ENCODE measurements around the gene GABARAP.

Gene GABARAP

GRCh38 chr17:7241090-7241733 is 1.0 kb downstream of the GABARAP start:
- in situ Hi-C loops (cut with HindIII; ENCODE audit: low sequenced_read_pairs) = no loop called here

GRCh38 chr17:7240375-7240774 is 1.9 kb downstream of the GABARAP start:
- in situ Hi-C loops (cut with HindIII; ENCODE audit: low sequenced_read_pairs) = no loop called here

GRCh38 chr17:7239091-7240027 is 2.9 kb downstream of the GABARAP start, which contains the start of gene PHF23:
Gene PHF23 (minus strand): TSS chr17:7239457. CDS start chr17:7239279, 178 bp downstream.
- in situ Hi-C loops (cut with HindIII; ENCODE audit: low sequenced_read_pairs) = no loop called here

GRCh38 chr17:7238420-7239090 is 3.7 kb downstream of the GABARAP start:
- in situ Hi-C loops (cut with HindIII; ENCODE audit: low sequenced_read_pairs) = no loop called here

- in situ Hi-C loops (cut with HindIII; ENCODE audit: low sequenced_read_pairs) = no loop called here
These were observed 4.4 kb downstream of the GABARAP start for GRCh38 chr17:7237761-7238419.

GRCh38 chr17:7237266-7237760 is 4.9 kb downstream of the GABARAP start:
- in situ Hi-C loops (cut with HindIII; ENCODE audit: low sequenced_read_pairs) = no loop called here

GRCh38 chr17:7236808-7237207 is 5.4 kb downstream of the GABARAP start:
- in situ Hi-C loops (cut with HindIII; ENCODE audit: low sequenced_read_pairs) = no loop called here

- in situ Hi-C loops (cut with HindIII; ENCODE audit: low sequenced_read_pairs) = no loop called here
These were observed 6.3 kb downstream of the GABARAP start for GRCh38 chr17:7235693-7236665.

- in situ Hi-C loops (cut with HindIII; ENCODE audit: low sequenced_read_pairs) = no loop called here
These were observed 7.9 kb downstream of the GABARAP start, which contains the start of gene DVL2 for GRCh38 chr17:7234083-7234951. Gene DVL2 (minus strand): TSS chr17:7234517. CDS start chr17:7234262, 255 bp downstream.

GRCh38 chr17:7233701-7234082 is 8.6 kb downstream of the GABARAP start:
- in situ Hi-C loops (cut with HindIII; ENCODE audit: low sequenced_read_pairs) = no loop called here

- in situ Hi-C loops (cut with HindIII; ENCODE audit: low sequenced_read_pairs) = no loop called here
These were observed 10.1 kb downstream of the GABARAP start for GRCh38 chr17:7232114-7232513.

- in situ Hi-C loops (cut with HindIII; ENCODE audit: low sequenced_read_pairs) = no loop called here
These were observed 12.7 kb downstream of the GABARAP start for GRCh38 chr17:7229504-7229903.

GRCh38 chr17:7228920-7229319 is 13.3 kb downstream of the GABARAP start:
- in situ Hi-C loops (cut with HindIII; ENCODE audit: low sequenced_read_pairs) = no loop called here

GRCh38 chr17:7226721-7227710 is 15.2 kb downstream of the GABARAP start:
- in situ Hi-C loops (cut with HindIII; ENCODE audit: low sequenced_read_pairs) = no loop called here

GRCh38 chr17:7225711-7226331 is 16.4 kb downstream of the GABARAP start:
- in situ Hi-C loops (cut with HindIII; ENCODE audit: low sequenced_read_pairs) = no loop called here

- in situ Hi-C loops (cut with HindIII; ENCODE audit: low sequenced_read_pairs) = no loop called here
These were observed 17.6 kb downstream of the GABARAP start for GRCh38 chr17:7224661-7225111.

- in situ Hi-C loops (cut with HindIII; ENCODE audit: low sequenced_read_pairs) = no loop called here
These were observed 18.1 kb downstream of the GABARAP start for GRCh38 chr17:7224110-7224509.

All from DLD1 (cell line).